Liver (tissue), 9 donors: Measurements from ENCODE around the gene FOXN3. TPM values are rescaled to one million over a fixed set of nuclear protein-coding genes. Genes with fewer than 3 reads are reported as not detected.

Experiments
- DNase-seq: peaks from one replicate; pipeline ENCODE4 v3.0.0-alpha.2; 2017; ENCODE audit warnings: low spot score
- H3K27ac ChIP-seq, 2 donors: one replicate each; pipeline ENCODE4 v1.7.0; 2013; ENCODE audit warnings: inconsistent platforms in 2 of 2, low read length in 2 of 2, control low read depth in 1 of 2, low read depth in 1 of 2, mild to moderate bottlenecking in 1 of 2
- H3K27me3 ChIP-seq, 4 donors: one replicate each; pipeline versions ENCODE4 v1.6.1 to v1.7.0; 2013; ENCODE audit warnings: low read length in 3 of 4, inconsistent platforms in 1 of 4, mild to moderate bottlenecking in 1 of 4, moderate library complexity in 1 of 4; ENCODE audit not compliant: control insufficient read depth in 4 of 4, insufficient read depth in 4 of 4
- H3K36me3 ChIP-seq, 4 donors: one replicate each; pipeline versions ENCODE4 v1.6.1 to v1.7.0; 2013; ENCODE audit warnings: low read length in 3 of 4, mild to moderate bottlenecking in 3 of 4, low read depth in 1 of 4, moderate library complexity in 1 of 4; ENCODE audit not compliant: control insufficient read depth in 4 of 4, insufficient read depth in 3 of 4
- H3K4me1 ChIP-seq, 4 donors: one replicate each; pipeline versions ENCODE4 v1.6.1 to v1.7.0; 2013; ENCODE audit warnings: low read length in 3 of 4, mild to moderate bottlenecking in 3 of 4, moderate library complexity in 1 of 4; ENCODE audit not compliant: control insufficient read depth in 4 of 4, insufficient read depth in 4 of 4
- H3K4me3 ChIP-seq, 3 donors: one replicate each; pipeline versions ENCODE4 v1.6.1 to v1.7.0; 2013; ENCODE audit warnings: low read length in 3 of 3, control low read depth in 1 of 3, low read depth in 1 of 3, mild to moderate bottlenecking in 1 of 3
- H3K9ac ChIP-seq, 2 donors: one replicate each; pipeline ENCODE4 v1.7.0; 2013; ENCODE audit warnings: low read length in 2 of 2, mild to moderate bottlenecking in 2 of 2, moderate library complexity in 2 of 2, control low read depth in 1 of 2, low read depth in 1 of 2
- H3K9me3 ChIP-seq, 4 donors: one replicate each; pipeline versions ENCODE4 v1.6.1 to v1.7.0; 2013; ENCODE audit warnings: low read length in 3 of 4; ENCODE audit not compliant: control insufficient read depth in 4 of 4
- ATF3 ChIP-seq: IDR thresholded peaks from 2 replicates; pipeline ENCODE4 v1.6.1; 2016; ENCODE audit warnings: antibody characterized with exemption
- EGR1 ChIP-seq, 2 donors: IDR thresholded peaks; 2 replicates each; pipeline ENCODE4 v1.6.1; 2016 to 2018; ENCODE audit warnings: antibody characterized with exemption in 2 of 2, low read depth in 2 of 2
- FOXA1 ChIP-seq: IDR thresholded peaks from 2 replicates; pipeline ENCODE4 v1.6.1; 2016; ENCODE audit warnings: antibody characterized with exemption
- FOXA2 ChIP-seq: IDR thresholded peaks from 2 replicates; pipeline ENCODE4 v1.6.1; 2016; ENCODE audit warnings: antibody characterized with exemption
- GABPA ChIP-seq, 2 donors: IDR thresholded peaks in 1 of 2; conservative IDR thresholded peaks in 1 of 2; 2 replicates each; pipeline ENCODE4 v1.6.1; 2016; ENCODE audit warnings: antibody characterized with exemption in 2 of 2, mild to moderate bottlenecking in 1 of 2, moderate library complexity in 1 of 2
- HNF4A ChIP-seq, 2 donors: conservative IDR thresholded peaks; 2 replicates each; pipeline ENCODE4 v1.6.1; 2016; ENCODE audit warnings: antibody characterized with exemption in 2 of 2, mild to moderate bottlenecking in 2 of 2
- HNF4G ChIP-seq: IDR thresholded peaks from 2 replicates; pipeline ENCODE4 v1.6.1; 2016; ENCODE audit warnings: antibody characterized with exemption
- JUND ChIP-seq, 2 donors: IDR thresholded peaks; 2 replicates each; pipeline ENCODE4 v1.6.1; 2016; ENCODE audit warnings: antibody characterized with exemption in 2 of 2
- NR2F2 ChIP-seq: IDR thresholded peaks from 2 replicates; pipeline ENCODE4 v1.6.1; 2016; ENCODE audit warnings: antibody characterized with exemption
- RAD21 ChIP-seq, 2 donors: IDR thresholded peaks; 2 replicates each; pipeline ENCODE4 v1.6.1; 2016; ENCODE audit warnings: antibody characterized with exemption in 2 of 2, mild to moderate bottlenecking in 2 of 2
- RXRA ChIP-seq, 2 donors: IDR thresholded peaks; 2 replicates each; pipeline ENCODE4 v1.6.1; 2017 to 2018; ENCODE audit warnings: antibody characterized with exemption in 2 of 2, mild to moderate bottlenecking in 1 of 2
- ZBTB33 ChIP-seq: IDR thresholded peaks from 2 replicates; pipeline ENCODE4 v1.6.1; 2016; ENCODE audit warnings: antibody characterized with exemption
- WGBS: extraction: QIAGEN DNeasy Blood & Tissue Kit; methylation state at CpG from one replicate; pipeline ENCODE4 v1.1.7; 2013; 5-methylcytosine and 5-hydroxymethylcytosine counted together
- polyA plus RNA-seq, 2 donors: library from polyadenylated mRNA; stranded (reverse) in 1 of 2; unstranded in 1 of 2; fragments of 200-250 nt in 1 of 2; fragments of >200 nt in 1 of 2; fragmentation: Nextera tagmentation in 1 of 2; extraction: Ambion mirVana in 1 of 2; gene quantifications; one replicate each; pipeline versions ENCODE4 v1.2.1 to v1.2.3, GENCODE V29; 2013 to 2015
- total RNA-seq, 2 donors: library from RNA; depleted of rRNA; stranded (reverse); fragments of >200 nt; gene quantifications; one replicate each; pipeline ENCODE4 v1.2.3, GENCODE V29; 2014
- TF ChIP-seq, protein P1 (sequence below): fragments of 150-350 bp; IDR thresholded peaks from 2 replicates; pipeline ENCODE4 v1.5.1; 2017; ENCODE audit warnings: improper control_type of control experiment, low read depth, low read length; ENCODE audit not compliant: missing input control
- TF ChIP-seq, protein P2 (sequence below): IDR thresholded peaks from 2 replicates; pipeline ENCODE4 v1.6.1; 2016; ENCODE audit warnings: antibody characterized with exemption
- donor health status: healthy.
- donor health status: healthy.
- donor health status: healthy.
- donor health status: healthy.
- donor health status: healthy.

The FOXN3 gene
- total and polyA plus RNA-seq, 4 donors = 17.8 to 44.8 (median 35.3) TPM

DNA sequence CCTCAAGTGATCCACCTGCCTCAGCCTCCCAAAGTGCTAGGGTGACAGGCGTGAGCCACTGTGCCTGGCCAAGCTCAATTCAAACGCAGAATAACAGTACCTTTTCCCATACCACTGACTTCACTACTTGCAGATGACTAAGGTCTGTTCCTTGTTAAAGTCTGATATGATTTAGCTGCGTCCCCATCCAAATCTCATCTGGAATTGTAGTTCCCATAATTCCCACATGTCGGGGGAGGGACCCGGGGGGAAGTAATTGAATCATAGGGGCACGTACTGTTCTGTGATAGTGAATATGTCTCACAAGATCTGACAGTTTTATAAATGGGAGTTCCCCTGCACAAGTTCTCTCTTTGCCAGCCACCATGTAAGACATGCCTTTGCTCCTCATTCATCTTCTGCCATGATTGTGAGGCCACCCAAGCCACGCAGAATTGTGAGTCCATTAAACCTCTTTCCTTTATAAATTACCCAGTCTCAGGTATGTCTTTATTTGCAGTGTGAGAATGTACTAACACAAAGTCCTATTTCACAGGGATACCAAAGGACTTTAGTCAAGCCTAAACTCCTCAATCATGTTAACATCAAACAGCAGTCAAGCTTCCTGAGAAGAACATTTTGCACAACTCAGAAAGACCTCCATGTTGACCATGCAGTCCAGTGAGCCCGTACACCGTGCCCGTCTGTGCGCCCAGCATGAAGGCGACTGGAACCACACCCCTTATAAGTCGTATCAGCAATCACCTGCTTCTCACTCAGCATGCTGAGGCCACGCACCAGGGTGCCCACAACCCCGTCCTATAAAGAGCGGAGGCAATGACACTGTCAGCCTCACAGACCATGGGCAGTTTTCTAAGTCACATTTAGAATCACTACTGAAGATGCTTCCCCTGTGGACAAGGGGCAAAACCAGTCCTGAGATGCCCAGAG, 36.9 kb downstream of the FOXN3 start (continued):
- TF ChIP-seq HNF4A (conservative IDR thresholded peaks at IDR 0.05) (no peak), GABPA (IDR thresholded peaks at IDR 0.05 in 1 of 2, conservative IDR thresholded peaks at IDR 0.05 in 1 of 2) (no peak), ATF3 (no peak), EGR1 (IDR thresholded peaks at IDR 0.05; ENCODE audit: low read depth in 2 of 2) (no peak)

GRCh38 chr14:89379006-89379405, 38.0 kb downstream of the FOXN3 start:
- no peaks in the 10 kb centered on the region for H3K9me3 ChIP-seq
- no peak overlapping the region for H3K27ac ChIP-seq
- TF ChIP-seq, protein P1, sequence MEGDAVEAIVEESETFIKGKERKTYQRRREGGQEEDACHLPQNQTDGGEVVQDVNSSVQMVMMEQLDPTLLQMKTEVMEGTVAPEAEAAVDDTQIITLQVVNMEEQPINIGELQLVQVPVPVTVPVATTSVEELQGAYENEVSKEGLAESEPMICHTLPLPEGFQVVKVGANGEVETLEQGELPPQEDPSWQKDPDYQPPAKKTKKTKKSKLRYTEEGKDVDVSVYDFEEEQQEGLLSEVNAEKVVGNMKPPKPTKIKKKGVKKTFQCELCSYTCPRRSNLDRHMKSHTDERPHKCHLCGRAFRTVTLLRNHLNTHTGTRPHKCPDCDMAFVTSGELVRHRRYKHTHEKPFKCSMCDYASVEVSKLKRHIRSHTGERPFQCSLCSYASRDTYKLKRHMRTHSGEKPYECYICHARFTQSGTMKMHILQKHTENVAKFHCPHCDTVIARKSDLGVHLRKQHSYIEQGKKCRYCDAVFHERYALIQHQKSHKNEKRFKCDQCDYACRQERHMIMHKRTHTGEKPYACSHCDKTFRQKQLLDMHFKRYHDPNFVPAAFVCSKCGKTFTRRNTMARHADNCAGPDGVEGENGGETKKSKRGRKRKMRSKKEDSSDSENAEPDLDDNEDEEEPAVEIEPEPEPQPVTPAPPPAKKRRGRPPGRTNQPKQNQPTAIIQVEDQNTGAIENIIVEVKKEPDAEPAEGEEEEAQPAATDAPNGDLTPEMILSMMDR = no peak
- TF ChIP-seq ATF3 (no peak), JUND (IDR thresholded peaks at IDR 0.05) (no peak), RXRA (IDR thresholded peaks at IDR 0.05) (no peak), RAD21 (IDR thresholded peaks at IDR 0.05) (no peak), HNF4A (conservative IDR thresholded peaks at IDR 0.05) (no peak), FOXA1 (no peak), ZBTB33 (no peak)
- TF ChIP-seq, protein P2, sequence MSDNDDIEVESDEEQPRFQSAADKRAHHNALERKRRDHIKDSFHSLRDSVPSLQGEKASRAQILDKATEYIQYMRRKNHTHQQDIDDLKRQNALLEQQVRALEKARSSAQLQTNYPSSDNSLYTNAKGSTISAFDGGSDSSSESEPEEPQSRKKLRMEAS = no peak
- no peaks in the 10 kb centered on the region for H3K27me3 ChIP-seq
- no peak overlapping the region for H3K4me3 ChIP-seq
- 92% methylated on average over 9 of the region's 9 CpGs for WGBS
- H3K36me3 ChIP-seq = no peaks in the 10 kb centered on the region
- DNase-seq = no peak
- H3K9ac ChIP-seq = no peak overlapping the region
- H3K4me1 ChIP-seq = no peaks in the 10 kb centered on the region

GRCh38 chr14:89378119-89378518, 38.9 kb downstream of the FOXN3 start:
- no peak overlapping the region for H3K27ac ChIP-seq
- H3K4me1 ChIP-seq = no peaks in the 10 kb centered on the region
- no peak overlapping the region for H3K4me3 ChIP-seq
- 75% methylated on average over 5 of the region's 5 CpGs for WGBS
- H3K27me3 ChIP-seq = no peaks in the 10 kb centered on the region
- TF ChIP-seq, protein P2 = no peak
- TF ChIP-seq ATF3 (no peak), NR2F2 (no peak), HNF4G (no peak), FOXA2 (no peak)
- H3K36me3 ChIP-seq = no peaks in the 10 kb centered on the region
- H3K9ac ChIP-seq = no peak overlapping the region
- no peaks in the 10 kb centered on the region for H3K9me3 ChIP-seq
- DNase-seq = no peak
